ENCODE results near the gene RBPMS2. TPM values are rescaled to one million over a fixed set of nuclear protein-coding genes. Genes with fewer than 3 reads are reported as not detected.

RBPMS2 gene
- total and polyA plus RNA-seq, 2 donors (not counting 3 experiments of a cell fraction or from before 2014, with no cell fraction given), result 2.3 to 7.8 TPM

- Histone ChIP-seq H2AFZ (ENCODE audit: low read depth, low read length) (no peak overlapping the region), H3K79me2 (ENCODE audit: control insufficient read depth, insufficient read depth, low read length) (no peaks in the 10 kb centered on the region), H3K4me3 (replicated peaks in 1 of 3; ENCODE audit: insufficient read depth in 1 of 3, low read depth in 1 of 3, low read length in 3 of 3) (no peak overlapping the region), H3K9me3 (replicated peaks; ENCODE audit: control insufficient read depth, insufficient read depth, low read length) (no peaks in the 10 kb centered on the region), H3K27ac (ENCODE audit: insufficient read depth, low read depth, low read length) (no peak overlapping the region), H4K20me1 (replicated peaks; ENCODE audit: control insufficient read depth, extremely low read depth, insufficient read depth, low read length) (no peaks in the 10 kb centered on the region), H3K9ac (replicated peaks; ENCODE audit: extremely low read depth, insufficient read depth, low read length) (no peak overlapping the region), H3K36me3 (ENCODE audit: control insufficient read depth in 2 of 2, extremely low read depth in 1 of 2, insufficient read depth in 2 of 2, low read length in 2 of 2) (no peaks in the 10 kb centered on the region), H3K9me1 (replicated peaks; ENCODE audit: control insufficient read depth, extremely low read depth, insufficient read depth, low read length) (no peaks in the 10 kb centered on the region), H3K4me2 (ENCODE audit: insufficient read depth, low read length) (no peak overlapping the region), H3K4me1 (ENCODE audit: control insufficient read depth, extremely low read depth, insufficient read depth, low read length) (no peaks in the 10 kb centered on the region), H3K27me3 (ENCODE audit: control insufficient read depth in 2 of 2, insufficient read depth in 2 of 2, low read length in 2 of 2) (peaks cover 0 to 8% of the 10 kb centered on the region in 2 experiments)
- BruUV-seq (replicated peaks), result no TSS peak
- no peak for DNase-seq (ENCODE audit: low read depth, low spot score)
- no peak for FAIRE-seq
- TF ChIP-seq JUN (IDR thresholded peaks at IDR 0.05; ENCODE audit: borderline replicate concordance, insufficient read depth, insufficient read length, low read depth), result no peak
- no peak for TF ChIP-seq POLR2A (IDR thresholded peaks at IDR 0.05; ENCODE audit: low read depth, low read length)
- no peak for TF ChIP-seq FOS (IDR thresholded peaks at IDR 0.05; ENCODE audit: borderline replicate concordance, insufficient read depth, low read length)
- TF ChIP-seq CTCF (IDR thresholded peaks at IDR 0.05; ENCODE audit: extremely low read depth in 1 of 2, insufficient read depth in 1 of 2, low read depth in 1 of 2, low read length in 2 of 2), result no peak
- TF ChIP-seq MAX (IDR thresholded peaks at IDR 0.05; ENCODE audit: insufficient read depth, insufficient read length), result no peak
- no peak for TF ChIP-seq MYC (IDR thresholded peaks at IDR 0.05; ENCODE audit: low read depth, low read length)
- TF ChIP-seq GATA2 (IDR thresholded peaks at IDR 0.05; ENCODE audit: insufficient read depth, insufficient read length, low read depth, low read length), result no peak
- no peak for TF ChIP-seq EZH2 (IDR thresholded peaks at IDR 0.05; ENCODE audit: borderline replicate concordance, low read depth, low read length, severe bottlenecking)
- no peak for TF ChIP-seq POLR2AphosphoS5 (IDR thresholded peaks at IDR 0.05; ENCODE audit: insufficient read depth, low read depth, low read length)
- intact Hi-C loops (cut with micrococcal nuclease), result no loop called here
- dilution Hi-C loops (cut with MboI; ENCODE audit: extremely low pct_ligation_motif_present, low sequenced_read_pairs), result no loop called here
- ChIA-PET CTCF (interaction anchor here (0.7 to 6.9 kb wide), 6 partner anchors 14 to 143 kb away, joined by 3 to 222 read pairs (median 37); no protein-coding TSS in a partner anchor), POLR2A (no interaction called here)
Observed at GRCh38 chr15:64807751-64808222, 32.4 kb upstream of the RBPMS2 start.

Measured in endothelial cell of umbilical vein (primary cell).